Activated naive CD8-positive, alpha-beta T cell treated with anti-CD3 and anti-CD28 coated beads, Interleukin-2, amount 10 ng/mL, durations not matched to agents 7 days and 5 days (primary cell): ENCODE results near the gene USP7. TPM values are rescaled to one million over a fixed set of nuclear protein-coding genes. Genes with fewer than 3 reads are reported as not detected.

ENCODE experiments used
- ATAC-seq: fragments of 150-1000 bp; cut with Tn5 transposase; one replicate; pipeline ENCODE4 v1.10.0; 2021; ENCODE audit warnings: low read depth, moderate library complexity
- POLR2A ChIA-PET: fragments of 350-600 bp; sonication (Branson Sonifier 250); formaldehyde crosslinking; loops from one replicate; lab custom pipeline; 2021; ENCODE audit warnings: antibody characterized with exemption; lab: Charles Lee
- DNase-seq: peaks from one replicate; pipeline ENCODE4 v3.0.0; 2021
- H3K27ac Mint-ChIP-seq: one replicate; pipeline ENCODE4 v1.8.0; 2022; ENCODE audit warnings: mild to moderate bottlenecking, mixed read lengths
- H3K27me3 Mint-ChIP-seq: one replicate; pipeline ENCODE4 v1.8.0; 2022; ENCODE audit warnings: mild to moderate bottlenecking, moderate library complexity, mixed read lengths
- H3K36me3 Mint-ChIP-seq: one replicate; pipeline ENCODE4 v1.8.0; 2021; ENCODE audit warnings: mild to moderate bottlenecking, mixed read lengths
- H3K4me1 Mint-ChIP-seq: one replicate; pipeline ENCODE4 v1.8.0; 2021; ENCODE audit warnings: mixed read lengths
- H3K4me3 Mint-ChIP-seq: one replicate; pipeline ENCODE4 v1.8.0; 2022; ENCODE audit warnings: mild to moderate bottlenecking, moderate library complexity, mixed read lengths
- H3K9me3 Mint-ChIP-seq: one replicate; pipeline ENCODE4 v1.8.0; 2021; ENCODE audit warnings: mixed read lengths
- total RNA-seq, 2 experiments: library from RNA; stranded (reverse); gene quantifications; one replicate each; pipeline ENCODE4 v1.2.3, GENCODE V29; 2021

USP7 gene
- total RNA-seq, 2 experiments from 2014 or later: 153 to 162 TPM

DNA sequence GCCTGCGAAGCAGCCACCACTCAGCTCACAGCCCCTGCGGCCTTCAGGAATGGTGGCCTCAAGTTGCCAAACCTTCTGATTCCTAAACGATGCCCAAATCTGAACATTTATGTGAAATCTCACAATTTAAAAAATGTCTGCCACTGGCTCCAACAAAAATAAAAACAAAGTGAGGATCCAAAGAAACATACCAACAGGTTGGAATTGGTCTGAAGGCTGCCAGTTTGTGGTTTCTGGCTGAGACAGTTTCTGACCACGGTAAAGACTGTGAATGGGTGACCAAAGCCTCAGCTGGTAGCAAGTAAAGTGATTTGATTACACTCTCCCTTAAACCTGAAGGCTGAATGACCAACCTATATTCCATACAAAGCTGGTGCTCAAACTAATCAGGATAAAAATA lies 56.6 kb downstream of the USP7 start:
- Mint-ChIP-seq H3K4me3 (no peak overlapping the region), H3K4me1 (peaks cover 23% of the 10 kb centered on the region), H3K27me3 (no peaks in the 10 kb centered on the region), H3K36me3 (peaks cover 37% of the 10 kb centered on the region), H3K27ac (no peak overlapping the region), H3K9me3 (no peaks in the 10 kb centered on the region)
- POLR2A ChIA-PET: no interaction called here
- ATAC-seq (no peak), DNase-seq (no peak)

- peaks cover 15% of the 10 kb centered on the region for H3K4me1 Mint-ChIP-seq
- H3K36me3 Mint-ChIP-seq: peaks cover 40% of the 10 kb centered on the region
- H3K9me3 Mint-ChIP-seq: no peaks in the 10 kb centered on the region
- DNase-seq (no peak), ATAC-seq (no peak)
- H3K27ac Mint-ChIP-seq: no peak overlapping the region
- POLR2A ChIA-PET: no interaction called here
- H3K4me3 Mint-ChIP-seq: no peak overlapping the region
- no peaks in the 10 kb centered on the region for H3K27me3 Mint-ChIP-seq
Observed at GRCh38 chr16:8905795-8906591, 57.7 kb downstream of the USP7 start.

DNA sequence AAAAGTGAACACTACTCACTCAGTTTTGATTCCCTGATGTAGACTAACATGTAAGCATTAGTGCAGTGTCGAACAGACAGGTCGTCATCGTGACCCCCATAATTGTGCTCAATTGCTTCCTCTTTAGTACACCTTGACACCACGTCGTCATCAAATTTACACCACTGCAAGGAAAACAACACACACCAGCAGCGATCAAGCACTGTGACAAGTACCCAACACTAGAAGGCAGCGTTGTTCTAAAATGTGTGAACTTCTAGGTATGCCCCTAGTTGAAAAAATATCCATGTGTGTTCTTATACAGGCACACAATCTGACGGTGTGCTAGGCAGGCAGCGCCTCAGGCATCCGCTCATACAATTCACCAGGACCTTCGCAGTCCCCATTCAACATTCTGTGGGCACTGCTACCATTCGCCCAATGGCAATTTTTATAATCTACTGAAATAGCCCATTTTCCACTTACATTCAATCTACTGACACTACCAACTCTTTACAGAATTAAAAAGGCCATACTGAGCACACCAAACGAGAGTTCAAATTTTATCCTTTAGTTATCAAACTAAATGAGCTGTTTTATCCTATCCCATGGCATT lies 58.4 kb downstream of the USP7 start:
- ATAC-seq: peak; percentile 45
- no peak for DNase-seq
- Mint-ChIP-seq H3K9me3 (no peaks in the 10 kb centered on the region), H3K4me1 (peaks cover 10% of the 10 kb centered on the region), H3K27me3 (no peaks in the 10 kb centered on the region), H3K36me3 (peaks cover 38% of the 10 kb centered on the region), H3K4me3 (no peak overlapping the region), H3K27ac (no peak overlapping the region)
- POLR2A ChIA-PET: no interaction called here

DNA sequence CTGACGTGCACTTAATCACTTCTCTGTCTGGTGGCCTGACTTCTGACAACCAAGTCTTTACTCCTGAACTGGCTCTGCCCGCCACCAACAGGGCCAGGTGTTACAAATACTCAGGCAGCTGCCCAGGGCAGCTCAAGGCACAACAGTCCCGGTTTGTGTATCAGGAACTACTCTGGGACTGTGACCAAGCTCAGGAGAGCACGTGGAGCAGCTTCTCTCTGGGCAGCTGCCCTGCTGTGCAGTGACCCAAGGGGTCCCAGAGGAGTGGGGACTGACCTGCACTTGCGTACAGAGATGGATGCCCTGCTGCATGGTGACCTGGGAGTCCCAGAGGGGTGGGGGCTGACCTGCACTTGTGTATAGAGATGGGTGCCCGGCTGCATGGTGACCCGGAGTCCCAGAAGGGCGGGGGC lies 59.7 kb downstream of the USP7 start:
- H3K4me3 Mint-ChIP-seq: no peak overlapping the region
- DNase-seq (no peak), ATAC-seq (no peak)
- H3K27me3 Mint-ChIP-seq: no peaks in the 10 kb centered on the region
- H3K36me3 Mint-ChIP-seq: peaks cover 45% of the 10 kb centered on the region
- no peak overlapping the region for H3K27ac Mint-ChIP-seq
- POLR2A ChIA-PET: no interaction called here
- peaks cover 6% of the 10 kb centered on the region for H3K4me1 Mint-ChIP-seq
- H3K9me3 Mint-ChIP-seq: no peaks in the 10 kb centered on the region

- POLR2A ChIA-PET: no interaction called here
Observed at GRCh38 chr16:8903004-8903403, 60.7 kb downstream of the USP7 start.

GRCh38 chr16:8901320-8901861 lies 62.3 kb downstream of the USP7 start:
- DNase-seq (no peak), ATAC-seq (no peak)
- Mint-ChIP-seq H3K27ac (no peak overlapping the region), H3K36me3 (peaks cover 44% of the 10 kb centered on the region), H3K4me3 (no peak overlapping the region), H3K9me3 (no peaks in the 10 kb centered on the region), H3K27me3 (no peaks in the 10 kb centered on the region), H3K4me1 (no peaks in the 10 kb centered on the region)
- POLR2A ChIA-PET: no interaction called here

More at GRCh38 chr16:8903004-8903403, 60.7 kb downstream of the USP7 start:
- no peaks in the 10 kb centered on the region for H3K9me3 Mint-ChIP-seq
- no peaks in the 10 kb centered on the region for H3K4me1 Mint-ChIP-seq
- ATAC-seq (no peak), DNase-seq (no peak)
- peaks cover 43% of the 10 kb centered on the region for H3K36me3 Mint-ChIP-seq
- no peak overlapping the region for H3K4me3 Mint-ChIP-seq
- no peak overlapping the region for H3K27ac Mint-ChIP-seq
- no peaks in the 10 kb centered on the region for H3K27me3 Mint-ChIP-seq

DNA sequence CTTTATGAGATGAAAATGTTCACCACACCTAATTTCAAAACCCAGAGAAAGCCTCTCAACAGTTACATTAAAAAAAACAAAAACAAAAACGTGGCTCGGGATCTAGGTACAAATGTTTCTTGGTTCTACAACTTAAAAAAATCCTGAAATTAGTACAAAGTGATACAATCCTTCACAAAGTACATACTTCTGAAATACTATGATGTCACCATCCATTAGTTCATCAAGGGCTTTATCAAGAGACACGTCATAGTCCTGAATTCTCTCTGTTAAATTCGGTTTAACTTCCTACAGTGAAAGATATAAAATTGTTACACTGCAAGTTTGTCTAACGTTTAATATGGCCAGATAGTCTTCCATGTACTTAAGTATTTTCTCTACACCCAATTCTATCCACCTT lies 63.4 kb downstream of the USP7 start:
- no peaks in the 10 kb centered on the region for H3K4me1 Mint-ChIP-seq
- H3K4me3 Mint-ChIP-seq: no peak overlapping the region
- POLR2A ChIA-PET: no interaction called here
- H3K9me3 Mint-ChIP-seq: no peaks in the 10 kb centered on the region
- ATAC-seq (no peak), DNase-seq (no peak)
- no peaks in the 10 kb centered on the region for H3K27me3 Mint-ChIP-seq
- no peak overlapping the region for H3K27ac Mint-ChIP-seq
- H3K36me3 Mint-ChIP-seq: peaks cover 39% of the 10 kb centered on the region

- peaks cover 37% of the 10 kb centered on the region for H3K36me3 Mint-ChIP-seq
- H3K4me3 Mint-ChIP-seq: no peak overlapping the region
- POLR2A ChIA-PET: no interaction called here
Observed at GRCh38 chr16:8899709-8900317, 63.9 kb downstream of the USP7 start.

GRCh38 chr16:8898660-8899318 lies 64.9 kb downstream of the USP7 start:
- H3K9me3 Mint-ChIP-seq: no peaks in the 10 kb centered on the region
- DNase-seq: no peak
- H3K27me3 Mint-ChIP-seq: no peaks in the 10 kb centered on the region
- H3K4me1 Mint-ChIP-seq: no peaks in the 10 kb centered on the region
- no peak for ATAC-seq
- POLR2A ChIA-PET: no interaction called here
- no peak overlapping the region for H3K27ac Mint-ChIP-seq
- no peak overlapping the region for H3K4me3 Mint-ChIP-seq
- H3K36me3 Mint-ChIP-seq: peaks cover 37% of the 10 kb centered on the region

More at GRCh38 chr16:8899709-8900317, 63.9 kb downstream of the USP7 start:
- no peaks in the 10 kb centered on the region for H3K9me3 Mint-ChIP-seq
- H3K4me1 Mint-ChIP-seq: no peaks in the 10 kb centered on the region
- DNase-seq: no peak
- no peak for ATAC-seq
- H3K27ac Mint-ChIP-seq: no peak overlapping the region
- H3K27me3 Mint-ChIP-seq: no peaks in the 10 kb centered on the region

GRCh38 chr16:8894736-8895334 lies 68.9 kb downstream of the USP7 start:
- H3K27ac Mint-ChIP-seq: no peak overlapping the region
- no peak overlapping the region for H3K4me3 Mint-ChIP-seq
- H3K27me3 Mint-ChIP-seq: no peaks in the 10 kb centered on the region
- no peaks in the 10 kb centered on the region for H3K9me3 Mint-ChIP-seq
- H3K36me3 Mint-ChIP-seq: peaks cover 29% of the 10 kb centered on the region
- H3K4me1 Mint-ChIP-seq: no peaks in the 10 kb centered on the region
- POLR2A ChIA-PET: no interaction called here
- peak; percentile 17 for DNase-seq
- ATAC-seq: no peak

- Mint-ChIP-seq H3K27me3 (no peaks in the 10 kb centered on the region), H3K9me3 (no peaks in the 10 kb centered on the region), H3K4me1 (no peaks in the 10 kb centered on the region), H3K27ac (no peak overlapping the region), H3K4me3 (no peak overlapping the region), H3K36me3 (peaks cover 24% of the 10 kb centered on the region)
- ATAC-seq (no peak), DNase-seq (peak; percentile 17)
- POLR2A ChIA-PET: no interaction called here
Observed at GRCh38 chr16:8893976-8894690, 69.6 kb downstream of the USP7 start.

GRCh38 chr16:8893426-8893825 lies 70.3 kb downstream of the USP7 start:
- Mint-ChIP-seq H3K27ac (no peak overlapping the region), H3K9me3 (no peaks in the 10 kb centered on the region), H3K27me3 (no peaks in the 10 kb centered on the region), H3K36me3 (peaks cover 24% of the 10 kb centered on the region), H3K4me3 (no peak overlapping the region), H3K4me1 (no peaks in the 10 kb centered on the region)
- POLR2A ChIA-PET: interaction anchor here (0.6 kb wide), 1 partner anchor 18 kb away, joined by 3 read pairs; no protein-coding TSS in a partner anchor
- ATAC-seq (no peak), DNase-seq (peak; percentile 15)
